Mesenteric fat pad (tissue), 1 donor: Measurements from ENCODE around the gene ZSCAN5C. TPM values are rescaled to one million over a fixed set of nuclear protein-coding genes. Genes with fewer than 3 reads are reported as not detected.
"Not testable (repeated sequence)": the region's sequence is repeated elsewhere in the genome, so short reads cannot be mapped to it uniquely, and the experiment has no call there.

Experiments
- DNase-seq: peaks from one replicate; pipeline ENCODE4 v3.0.0-alpha.2; 2020; ENCODE audit warnings: low spot score
- long read RNA-seq: library from polyadenylated mRNA; unstranded; transcript quantifications from one replicate; pipeline ENCODE4 v2.0.0, GENCODE V29; 2020
- total RNA-seq: library from RNA; stranded (reverse); fragmentation: NEBNext Ultra II Directional; extraction: Animal tissue kit (Norgen Biotek cat#: 25700); gene quantifications from one replicate; pipeline ENCODE4 v1.2.1, GENCODE V29; 2021
- donor health status: DM: yes; HTN: yes; CAD: no.

ZSCAN5C gene, protein sequence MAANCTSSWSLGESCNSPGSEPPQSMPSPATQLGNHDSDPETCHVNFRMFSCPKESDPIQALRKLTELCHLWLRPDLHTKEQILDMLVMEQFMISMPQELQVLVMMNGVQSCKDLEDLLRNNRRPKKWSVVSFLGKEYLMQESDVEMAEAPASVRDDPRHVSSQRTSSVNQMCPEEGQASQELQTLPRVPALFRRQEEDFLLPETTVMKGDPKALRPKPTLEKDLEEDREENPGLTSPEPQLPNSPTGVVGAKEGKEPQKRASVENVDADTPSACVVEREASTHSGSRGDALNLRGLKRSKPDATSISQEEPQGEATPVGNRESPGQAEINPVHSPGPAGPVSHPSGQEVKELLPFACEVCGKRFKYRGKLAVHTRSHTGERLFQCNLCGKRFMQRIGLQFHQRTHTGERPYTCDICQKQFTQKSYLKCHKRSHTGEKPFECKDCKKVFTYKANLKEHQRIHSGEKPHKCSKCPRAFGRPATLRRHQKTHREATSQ
- total RNA-seq = not detected
- long read RNA-seq = 0 reads

DNA sequence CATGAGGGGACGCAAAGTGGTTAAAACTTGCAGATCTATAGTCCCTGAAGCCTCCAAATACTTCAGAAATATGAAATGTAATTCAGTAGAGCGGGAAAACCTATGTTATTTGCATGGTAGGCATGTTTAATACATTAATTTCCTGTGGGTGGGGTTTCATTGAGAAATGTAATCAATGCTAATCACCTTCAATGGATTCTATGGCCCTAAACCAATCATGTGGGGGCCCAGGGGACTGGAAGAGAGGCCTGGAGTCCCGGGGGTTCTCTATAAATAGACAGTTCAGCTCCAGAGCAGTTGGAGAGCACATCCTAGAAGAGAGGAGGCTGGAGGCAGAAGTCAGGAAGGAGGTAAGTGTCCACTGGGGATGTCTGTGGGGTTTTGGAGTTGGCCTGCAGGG lies at the start of gene ZSCAN5C:
TSS of gene ZSCAN5C (plus strand) at position 301 of the 400 bp plus-strand sequence. CDS start 3,641 bp downstream, outside the sequence.
- no peak for DNase-seq

- no peak for DNase-seq
These were observed 49.4 kb upstream of the ZSCAN5C start for GRCh38 chr19:56152644-56153043.

GRCh38 chr19:56153507-56153906 lies 48.6 kb upstream of the ZSCAN5C start:
- no peak for DNase-seq

GRCh38 chr19:56155124-56155687 lies 46.9 kb upstream of the ZSCAN5C start:
- DNase-seq = no peak

- no peak for DNase-seq
These were observed 45.3 kb upstream of the ZSCAN5C start for GRCh38 chr19:56156768-56157167.

GRCh38 chr19:56158170-56158757 lies 43.8 kb upstream of the ZSCAN5C start:
- DNase-seq = no peak

- no peak for DNase-seq
These were observed 43.0 kb upstream of the ZSCAN5C start for GRCh38 chr19:56159009-56159559.

- DNase-seq = no peak
These were observed 42.3 kb upstream of the ZSCAN5C start for GRCh38 chr19:56159622-56160271.

- no peak for DNase-seq
These were observed 40.5 kb upstream of the ZSCAN5C start for GRCh38 chr19:56161534-56161933.

- DNase-seq = no peak
These were observed 39.8 kb upstream of the ZSCAN5C start for GRCh38 chr19:56162258-56162657.

GRCh38 chr19:56163097-56163496 lies 39.0 kb upstream of the ZSCAN5C start:
- DNase-seq = no peak

- no peak for DNase-seq
These were observed 35.0 kb upstream of the ZSCAN5C start for GRCh38 chr19:56167064-56167578.

DNA sequence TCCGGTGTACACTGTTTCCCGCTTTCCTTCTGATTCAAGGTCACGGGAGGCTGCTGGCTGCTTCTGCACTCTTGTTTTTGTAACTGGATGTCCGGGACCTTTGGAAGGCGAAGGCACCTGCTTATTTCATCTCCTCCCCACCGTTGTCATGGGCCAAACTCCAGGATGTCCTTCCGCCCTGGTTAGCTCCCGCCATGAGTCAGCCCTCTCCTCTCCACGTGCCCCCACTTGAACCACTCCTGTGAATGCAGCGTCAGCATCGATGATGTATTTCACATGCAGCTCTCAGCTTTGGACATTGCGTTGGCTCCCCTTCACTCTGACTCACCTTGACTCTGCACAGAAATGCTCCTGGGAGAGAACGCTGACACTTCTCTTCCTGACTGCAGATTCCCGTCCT lies 31.8 kb upstream of the ZSCAN5C start:
- no peak for DNase-seq

- DNase-seq = no peak
These were observed 28.0 kb upstream of the ZSCAN5C start for GRCh38 chr19:56174086-56174485.

GRCh38 chr19:56174550-56174949 lies 27.5 kb upstream of the ZSCAN5C start:
- no peak for DNase-seq

DNA sequence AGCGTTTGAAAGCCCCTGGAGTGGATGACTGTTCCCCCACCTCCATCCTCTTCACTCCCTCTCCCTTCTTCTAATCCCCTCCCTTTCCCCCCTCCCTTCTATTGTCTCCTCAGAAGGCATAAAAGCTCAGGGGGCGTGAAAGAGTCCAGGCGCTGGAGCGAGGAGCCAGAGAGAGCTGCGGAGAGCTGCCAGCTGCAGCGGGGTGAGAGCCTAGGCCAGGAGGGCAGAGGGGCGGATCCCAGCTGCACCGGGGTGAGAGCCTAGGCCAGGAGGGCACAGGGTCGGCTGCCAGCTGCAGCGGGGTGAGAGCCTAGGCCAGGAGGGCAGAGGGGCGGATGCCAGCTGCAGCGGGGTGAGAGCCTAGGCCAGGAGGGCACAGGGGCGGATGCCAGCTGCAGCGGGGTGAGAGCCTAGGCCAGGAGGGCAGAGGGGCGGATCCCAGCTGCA lies 26.2 kb upstream of the ZSCAN5C start, which contains the start of gene GALP:
TSS of gene GALP (plus strand) at position 148 of the 447 bp plus-strand sequence. CDS start 1,101 bp downstream, outside the sequence.
- not testable (repeated sequence) for DNase-seq

DNA sequence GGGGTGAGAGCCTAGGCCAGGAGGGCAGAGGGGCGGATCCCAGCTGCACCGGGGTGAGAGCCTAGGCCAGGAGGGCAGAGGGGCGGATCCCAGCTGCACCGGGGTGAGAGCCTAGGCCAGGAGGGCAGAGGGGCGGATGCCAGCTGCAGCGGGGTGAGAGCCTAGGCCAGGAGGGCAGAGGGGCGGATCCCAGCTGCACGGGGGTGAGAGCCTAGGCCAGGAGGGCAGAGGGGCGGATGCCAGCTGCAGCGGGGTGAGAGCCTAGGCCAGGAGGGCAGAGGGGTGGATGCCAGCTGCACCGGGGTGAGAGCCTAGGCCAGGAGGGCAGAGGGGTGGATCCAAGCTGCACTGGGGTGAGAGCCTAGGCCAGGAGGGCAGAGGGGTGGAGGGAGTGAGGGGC lies 25.8 kb upstream of the ZSCAN5C start:
- DNase-seq = not testable (repeated sequence)

- no peak for DNase-seq
These were observed 25.2 kb upstream of the ZSCAN5C start for GRCh38 chr19:56176881-56177280.

DNA sequence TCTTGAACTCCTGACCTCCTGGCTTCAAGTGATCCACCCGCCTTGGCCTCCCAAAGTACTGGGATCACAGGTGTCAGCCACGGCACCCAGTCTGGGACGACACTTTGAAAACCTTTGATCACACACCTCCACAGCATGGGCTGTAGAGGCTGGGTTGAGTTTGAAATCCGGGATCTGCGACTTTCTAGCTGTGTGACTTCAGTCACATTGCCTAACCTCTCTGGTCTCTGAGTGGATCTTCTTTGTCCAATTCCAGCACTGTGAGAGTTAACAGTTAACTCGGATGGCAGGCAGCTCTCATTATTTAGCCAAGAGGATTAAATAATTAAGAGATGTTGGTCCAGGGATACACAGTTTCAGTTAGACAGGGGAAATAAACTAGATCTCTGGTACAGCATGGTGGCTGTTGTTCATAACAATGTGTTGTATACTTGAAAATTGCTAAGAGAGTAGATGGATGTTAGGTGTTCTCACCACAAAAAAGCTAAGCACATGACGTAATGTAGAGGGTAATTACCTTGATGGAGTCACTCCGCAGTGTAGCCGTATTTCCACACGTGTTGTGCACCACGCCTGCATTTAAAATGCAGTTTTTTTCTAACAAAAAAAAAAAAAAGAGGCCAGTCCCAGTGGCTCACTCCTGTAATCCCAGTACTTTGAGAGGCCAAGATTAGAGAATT lies 24.4 kb upstream of the ZSCAN5C start:
- no peak for DNase-seq

GRCh38 chr19:56189785-56190184 lies 12.3 kb upstream of the ZSCAN5C start:
- DNase-seq = no peak
